ENCODE results near the gene MAN1C1. TPM values are rescaled to one million over a fixed set of nuclear protein-coding genes. Genes with fewer than 3 reads are reported as not detected.

Gene MAN1C1
- total RNA-seq, 2 donors from 2014 or later, result 2.2 to 4.3 TPM

GRCh38 chr1:25806418-25806817, 189.8 kb downstream of the MAN1C1 start:
- DNase-seq, result no peak
- Mint-ChIP-seq H3K27ac (no peak overlapping the region), H3K4me3 (no peak overlapping the region), H3K36me3 (ENCODE audit: low read depth) (peaks cover 21% of the 10 kb centered on the region), H3K9me3 (no peaks in the 10 kb centered on the region), H3K27me3 (ENCODE audit: insufficient read depth) (no peaks in the 10 kb centered on the region), H3K4me1 (peaks cover 10% of the 10 kb centered on the region)
- Histone ChIP-seq H3K4me1 (ENCODE audit: control insufficient read depth, insufficient read depth, low read length) (peaks cover 4% of the 10 kb centered on the region), H3K27me3 (ENCODE audit: control insufficient read depth, insufficient read depth, low read length, poor library complexity, severe bottlenecking) (no peaks in the 10 kb centered on the region), H3K9ac (ENCODE audit: extremely low read depth, low read length, poor library complexity, severe bottlenecking) (no peak overlapping the region), H3K36me3 (ENCODE audit: control insufficient read depth, insufficient read depth, low read length) (peaks cover 19% of the 10 kb centered on the region), H3K9me3 (ENCODE audit: control insufficient read depth, low read length) (no peaks in the 10 kb centered on the region), H3K4me3 (ENCODE audit: low read length) (no peak overlapping the region), H3K27ac (ENCODE audit: low read depth, low read length) (no peak overlapping the region)
- 93% methylated on average over 2 to 4 of the region's 4 CpGs for WGBS, 2 experiments (ENCODE audit: insufficient coverage in 1 of 2, insufficient read length in 1 of 2)
- no peak for TF ChIP-seq CTCF (conservative IDR thresholded peaks at IDR 0.05)

- no peak overlapping the region for H3K27ac ChIP-seq (ENCODE audit: low read depth, low read length)
- H3K36me3 ChIP-seq (ENCODE audit: control insufficient read depth, insufficient read depth, low read length), result peaks cover 24% of the 10 kb centered on the region
- DNase-seq, result no peak
- H3K36me3 Mint-ChIP-seq (ENCODE audit: low read depth), result peaks cover 23% of the 10 kb centered on the region
- TF ChIP-seq CTCF (conservative IDR thresholded peaks at IDR 0.05), result no peak
- H3K9me3 ChIP-seq (ENCODE audit: control insufficient read depth, low read length), result no peaks in the 10 kb centered on the region
- H3K27me3 Mint-ChIP-seq (ENCODE audit: insufficient read depth), result no peaks in the 10 kb centered on the region
- no peak overlapping the region for H3K27ac Mint-ChIP-seq
- H3K27me3 ChIP-seq (ENCODE audit: control insufficient read depth, insufficient read depth, low read length, poor library complexity, severe bottlenecking), result no peaks in the 10 kb centered on the region
- peaks cover 7% of the 10 kb centered on the region for H3K4me1 Mint-ChIP-seq
- H3K4me3 ChIP-seq (ENCODE audit: low read length), result no peak overlapping the region
- no peaks in the 10 kb centered on the region for H3K9me3 Mint-ChIP-seq
- no peak overlapping the region for H3K9ac ChIP-seq (ENCODE audit: extremely low read depth, low read length, poor library complexity, severe bottlenecking)
- H3K4me1 ChIP-seq (ENCODE audit: control insufficient read depth, insufficient read depth, low read length), result peaks cover 4% of the 10 kb centered on the region
- H3K4me3 Mint-ChIP-seq, result no peak overlapping the region
- WGBS, 2 experiments (ENCODE audit: insufficient coverage in 1 of 2, insufficient read length in 1 of 2), result 92 to 94% methylated on average over 9 to 19 of the region's 20 CpGs
Measured at GRCh38 chr1:25807480-25808390, 191.1 kb downstream of the MAN1C1 start.

GRCh38 chr1:25808481-25809244, 192.1 kb downstream of the MAN1C1 start:
- Mint-ChIP-seq H3K4me3 (no peak overlapping the region), H3K9me3 (no peaks in the 10 kb centered on the region), H3K36me3 (ENCODE audit: low read depth) (peaks cover 30% of the 10 kb centered on the region), H3K27ac (no peak overlapping the region), H3K4me1 (peaks cover 4% of the 10 kb centered on the region), H3K27me3 (ENCODE audit: insufficient read depth) (no peaks in the 10 kb centered on the region)
- TF ChIP-seq CTCF (conservative IDR thresholded peaks at IDR 0.05), result no peak
- Histone ChIP-seq H3K4me1 (ENCODE audit: control insufficient read depth, insufficient read depth, low read length) (peaks cover 4% of the 10 kb centered on the region), H3K9ac (ENCODE audit: extremely low read depth, low read length, poor library complexity, severe bottlenecking) (no peak overlapping the region), H3K27me3 (ENCODE audit: control insufficient read depth, insufficient read depth, low read length, poor library complexity, severe bottlenecking) (no peaks in the 10 kb centered on the region), H3K9me3 (ENCODE audit: control insufficient read depth, low read length) (no peaks in the 10 kb centered on the region), H3K36me3 (ENCODE audit: control insufficient read depth, insufficient read depth, low read length) (peaks cover 24% of the 10 kb centered on the region), H3K27ac (ENCODE audit: low read depth, low read length) (no peak overlapping the region), H3K4me3 (ENCODE audit: low read length) (no peak overlapping the region)
- no peak for DNase-seq
- 93 to 97% methylated on average over 22 to 34 of the region's 34 CpGs for WGBS, 2 experiments (ENCODE audit: insufficient coverage in 1 of 2, insufficient read length in 1 of 2)
